ENCODE measurements around the gene CTPS2. TPM values are rescaled to one million over a fixed set of nuclear protein-coding genes. Genes with fewer than 3 reads are reported as not detected.
"Not testable (repeated sequence)": the region's sequence is repeated elsewhere in the genome, so short reads cannot be mapped to it uniquely, and the experiment has no call there.

CTPS2 gene
- total RNA-seq, 2 experiments from 2014 or later = 4.8 to 5.1 TPM

GRCh38 chrX:16578218-16578617 lies 134.3 kb downstream of the CTPS2 start:
- Mint-ChIP-seq H3K4me3 (no peak overlapping the region), H3K36me3 (ENCODE audit: low read depth) (peaks cover 2% of the 10 kb centered on the region), H3K27ac (no peak overlapping the region), H3K4me1 (no peaks in the 10 kb centered on the region), H3K27me3 (no peaks in the 10 kb centered on the region), H3K9me3 (peaks cover 2% of the 10 kb centered on the region)
- ChIA-PET CTCF (no interaction called here), POLR2A (interaction anchor here (0.7 kb wide), 1 partner anchor 723 kb away, joined by 3 read pairs; the partner anchor contains the start of gene AP1S2)
- DNase-seq = no peak

GRCh38 chrX:16577483-16578029 lies 134.9 kb downstream of the CTPS2 start:
- Mint-ChIP-seq H3K36me3 (ENCODE audit: low read depth) (peaks cover 2% of the 10 kb centered on the region), H3K27me3 (no peaks in the 10 kb centered on the region), H3K4me1 (no peaks in the 10 kb centered on the region), H3K4me3 (no peak overlapping the region), H3K9me3 (peaks cover 2% of the 10 kb centered on the region), H3K27ac (no peak overlapping the region)
- CTCF ChIA-PET = no interaction called here
- no peak for DNase-seq
- POLR2A ChIA-PET = interaction anchor here (0.7 kb wide), 1 partner anchor 723 kb away, joined by 3 read pairs; the partner anchor contains the start of gene AP1S2

- CTCF ChIA-PET; H3K27me3 Mint-ChIP-seq; H3K27ac Mint-ChIP-seq; H3K4me1 Mint-ChIP-seq; H3K9me3 Mint-ChIP-seq; H3K4me3 Mint-ChIP-seq; DNase-seq; H3K36me3 Mint-ChIP-seq (ENCODE audit: low read depth); POLR2A ChIA-PET: not testable (repeated sequence)
Measured at GRCh38 chrX:16575388-16575787, 137.1 kb downstream of the CTPS2 start.

GRCh38 chrX:16573781-16574180 lies 138.7 kb downstream of the CTPS2 start:
- Mint-ChIP-seq H3K4me1 (no peaks in the 10 kb centered on the region), H3K27ac (no peak overlapping the region), H3K27me3 (no peaks in the 10 kb centered on the region), H3K9me3 (no peaks in the 10 kb centered on the region), H3K36me3 (ENCODE audit: low read depth) (no peaks in the 10 kb centered on the region), H3K4me3 (no peak overlapping the region)
- CTCF ChIA-PET = no interaction called here
- no peak for DNase-seq
- POLR2A ChIA-PET = no interaction called here

GRCh38 chrX:16567681-16568080 lies 144.8 kb downstream of the CTPS2 start:
- CTCF ChIA-PET = no interaction called here
- no peaks in the 10 kb centered on the region for H3K9me3 Mint-ChIP-seq
- POLR2A ChIA-PET = no interaction called here
- no peak for DNase-seq
- no peaks in the 10 kb centered on the region for H3K27me3 Mint-ChIP-seq
- no peaks in the 10 kb centered on the region for H3K4me1 Mint-ChIP-seq
- no peak overlapping the region for H3K27ac Mint-ChIP-seq
- no peaks in the 10 kb centered on the region for H3K36me3 Mint-ChIP-seq (ENCODE audit: low read depth)
- H3K4me3 Mint-ChIP-seq = no peak overlapping the region

GRCh38 chrX:16566571-16566970 lies 145.9 kb downstream of the CTPS2 start:
- no peaks in the 10 kb centered on the region for H3K9me3 Mint-ChIP-seq
- ChIA-PET CTCF (no interaction called here), POLR2A (no interaction called here)
- H3K4me3 Mint-ChIP-seq = no peak overlapping the region
- H3K27ac Mint-ChIP-seq = no peak overlapping the region
- no peak for DNase-seq
- no peaks in the 10 kb centered on the region for H3K27me3 Mint-ChIP-seq
- H3K36me3 Mint-ChIP-seq (ENCODE audit: low read depth) = no peaks in the 10 kb centered on the region
- no peaks in the 10 kb centered on the region for H3K4me1 Mint-ChIP-seq

GRCh38 chrX:16560173-16560572 lies 152.3 kb downstream of the CTPS2 start:
- peaks cover 3% of the 10 kb centered on the region for H3K9me3 Mint-ChIP-seq
- no peak overlapping the region for H3K27ac Mint-ChIP-seq
- H3K4me3 Mint-ChIP-seq = no peak overlapping the region

GRCh38 chrX:16559206-16559619 lies 153.3 kb downstream of the CTPS2 start:
- CTCF ChIA-PET = no interaction called here
- no peak overlapping the region for H3K27ac Mint-ChIP-seq
- H3K27me3 Mint-ChIP-seq = no peaks in the 10 kb centered on the region
- peaks cover 2% of the 10 kb centered on the region for H3K4me1 Mint-ChIP-seq
- POLR2A ChIA-PET = no interaction called here
- no peaks in the 10 kb centered on the region for H3K36me3 Mint-ChIP-seq (ENCODE audit: low read depth)
- peaks cover 3% of the 10 kb centered on the region for H3K9me3 Mint-ChIP-seq
- no peak for DNase-seq
- no peak overlapping the region for H3K4me3 Mint-ChIP-seq

More at GRCh38 chrX:16560173-16560572, 152.3 kb downstream of the CTPS2 start:
- no peak for DNase-seq
- peaks cover 2% of the 10 kb centered on the region for H3K4me1 Mint-ChIP-seq
- H3K36me3 Mint-ChIP-seq (ENCODE audit: low read depth) = no peaks in the 10 kb centered on the region
- no peaks in the 10 kb centered on the region for H3K27me3 Mint-ChIP-seq
- ChIA-PET POLR2A (no interaction called here), CTCF (no interaction called here)

- Mint-ChIP-seq H3K4me3 (no peak overlapping the region), H3K9me3 (peaks cover 3% of the 10 kb centered on the region), H3K4me1 (peaks cover 2% of the 10 kb centered on the region), H3K36me3 (ENCODE audit: low read depth) (no peaks in the 10 kb centered on the region), H3K27me3 (no peaks in the 10 kb centered on the region), H3K27ac (no peak overlapping the region)
- no peak for DNase-seq
- CTCF ChIA-PET = interaction anchor here (0.8 kb wide), 1 partner anchor 118 kb away, joined by 3 read pairs; no protein-coding TSS in a partner anchor
- POLR2A ChIA-PET = no interaction called here
Measured at GRCh38 chrX:16558489-16558888, 154.0 kb downstream of the CTPS2 start.

- no peaks in the 10 kb centered on the region for H3K36me3 Mint-ChIP-seq (ENCODE audit: low read depth)
Measured at GRCh38 chrX:16552546-16552945, 159.9 kb downstream of the CTPS2 start.

GRCh38 chrX:16547644-16548043 lies 164.8 kb downstream of the CTPS2 start:
- Mint-ChIP-seq H3K36me3 (ENCODE audit: low read depth) (no peaks in the 10 kb centered on the region), H3K4me1 (no peaks in the 10 kb centered on the region), H3K27ac (no peak overlapping the region), H3K4me3 (no peak overlapping the region), H3K27me3 (no peaks in the 10 kb centered on the region), H3K9me3 (no peaks in the 10 kb centered on the region)
- ChIA-PET POLR2A (no interaction called here), CTCF (no interaction called here)
- no peak for DNase-seq

More at GRCh38 chrX:16552546-16552945, 159.9 kb downstream of the CTPS2 start:
- peaks cover 3% of the 10 kb centered on the region for H3K9me3 Mint-ChIP-seq
- H3K4me3 Mint-ChIP-seq = no peak overlapping the region
- ChIA-PET CTCF (no interaction called here), POLR2A (no interaction called here)
- no peak for DNase-seq
- H3K27me3 Mint-ChIP-seq = no peaks in the 10 kb centered on the region
- H3K4me1 Mint-ChIP-seq = no peaks in the 10 kb centered on the region
- no peak overlapping the region for H3K27ac Mint-ChIP-seq

- H3K36me3 Mint-ChIP-seq (ENCODE audit: low read depth) = no peaks in the 10 kb centered on the region
- CTCF ChIA-PET = no interaction called here
- no peak overlapping the region for H3K27ac Mint-ChIP-seq
- DNase-seq = no peak
- POLR2A ChIA-PET = no interaction called here
- H3K9me3 Mint-ChIP-seq = no peaks in the 10 kb centered on the region
- H3K4me1 Mint-ChIP-seq = no peaks in the 10 kb centered on the region
- H3K27me3 Mint-ChIP-seq = no peaks in the 10 kb centered on the region
- H3K4me3 Mint-ChIP-seq = no peak overlapping the region
Measured at GRCh38 chrX:16544969-16545368, 167.5 kb downstream of the CTPS2 start.
